IPS-18c (cell line): ENCODE measurements around the gene ANKS3.

Experiments used
- H3K4me3 ChIP-seq: 2 replicates; pipeline ENCODE4 v1.7.0; 2013; ENCODE audit warnings: low read depth, mild to moderate bottlenecking, low read length, moderate library complexity; ENCODE audit not compliant: insufficient read depth
- H3K9me3 ChIP-seq: one replicate; pipeline ENCODE4 v1.6.1; 2013; ENCODE audit warnings: mild to moderate bottlenecking, low read length, moderate library complexity; ENCODE audit not compliant: control insufficient read depth, insufficient read depth

Gene ANKS3

GRCh38 chr16:4763791-4764190 is 29.7 kb upstream of the ANKS3 start:
- H3K9me3 ChIP-seq: no peaks in the 10 kb centered on the region

GRCh38 chr16:4762205-4762604 is 28.1 kb upstream of the ANKS3 start:
- Histone ChIP-seq H3K9me3 (no peaks in the 10 kb centered on the region), H3K4me3 (no peak overlapping the region)

More at GRCh38 chr16:4763791-4764190, 29.7 kb upstream of the ANKS3 start:
- no peak overlapping the region for H3K4me3 ChIP-seq

GRCh38 chr16:4760221-4760910 is 26.3 kb upstream of the ANKS3 start:
- no peak overlapping the region for H3K4me3 ChIP-seq

GRCh38 chr16:4755687-4756086 is 21.6 kb upstream of the ANKS3 start:
- no peak overlapping the region for H3K4me3 ChIP-seq

More at GRCh38 chr16:4760221-4760910, 26.3 kb upstream of the ANKS3 start:
- H3K9me3 ChIP-seq: no peaks in the 10 kb centered on the region

GRCh38 chr16:4754865-4755264 is 20.8 kb upstream of the ANKS3 start:
- H3K9me3 ChIP-seq: no peaks in the 10 kb centered on the region
- no peak overlapping the region for H3K4me3 ChIP-seq

More at GRCh38 chr16:4755687-4756086, 21.6 kb upstream of the ANKS3 start:
- H3K9me3 ChIP-seq: no peaks in the 10 kb centered on the region

GRCh38 chr16:4753227-4753626 is 19.2 kb upstream of the ANKS3 start:
- Histone ChIP-seq H3K9me3 (no peaks in the 10 kb centered on the region), H3K4me3 (no peak overlapping the region)

- H3K9me3 ChIP-seq: no peaks in the 10 kb centered on the region
- H3K4me3 ChIP-seq: no peak overlapping the region
Measured at GRCh38 chr16:4752351-4753100, 18.5 kb upstream of the ANKS3 start.

- H3K9me3 ChIP-seq: no peaks in the 10 kb centered on the region
- H3K4me3 ChIP-seq: no peak overlapping the region
Measured at GRCh38 chr16:4750896-4751295, 16.8 kb upstream of the ANKS3 start.

GRCh38 chr16:4749700-4750257 is 15.7 kb upstream of the ANKS3 start:
- Histone ChIP-seq H3K4me3 (no peak overlapping the region), H3K9me3 (no peaks in the 10 kb centered on the region)

- Histone ChIP-seq H3K4me3 (no peak overlapping the region), H3K9me3 (no peaks in the 10 kb centered on the region)
Measured at GRCh38 chr16:4748682-4749411, 14.8 kb upstream of the ANKS3 start.

GRCh38 chr16:4747906-4748681 is 14.0 kb upstream of the ANKS3 start:
- Histone ChIP-seq H3K4me3 (no peak overlapping the region), H3K9me3 (no peaks in the 10 kb centered on the region)

- Histone ChIP-seq H3K4me3 (no peak overlapping the region), H3K9me3 (no peaks in the 10 kb centered on the region)
Measured at GRCh38 chr16:4746991-4747574, 13.0 kb upstream of the ANKS3 start.

- no peak overlapping the region for H3K4me3 ChIP-seq
- no peaks in the 10 kb centered on the region for H3K9me3 ChIP-seq
Measured at GRCh38 chr16:4746215-4746614, 12.1 kb upstream of the ANKS3 start.

GRCh38 chr16:4745274-4745569 is 11.2 kb upstream of the ANKS3 start:
- Histone ChIP-seq H3K4me3 (no peak overlapping the region), H3K9me3 (no peaks in the 10 kb centered on the region)

- H3K4me3 ChIP-seq: no peak overlapping the region; the same call in 1 of the 2 replicates
- no peaks in the 10 kb centered on the region for H3K9me3 ChIP-seq
Measured at GRCh38 chr16:4744555-4745273, 10.6 kb upstream of the ANKS3 start.

GRCh38 chr16:4743226-4743878 is 9.3 kb upstream of the ANKS3 start:
- Histone ChIP-seq H3K9me3 (no peaks in the 10 kb centered on the region), H3K4me3 (no peak overlapping the region)
